SU-DHL-6 (cell line): ENCODE results near the gene ZDHHC17.

ENCODE experiments used
- H2AFZ ChIP-seq: fragments of 200-600 bp; sonication (generic); 2 replicates; pipeline ENCODE4 v1.6.1; 2014; ENCODE audit warnings: low read depth, mild to moderate bottlenecking, moderate library complexity, mixed read lengths, antibody characterized with exemption, low read length; ENCODE audit not compliant: severe bottlenecking
- H3F3A ChIP-seq: fragments of 200-600 bp; shearing (Covaris generic); 2 replicates; pipeline ENCODE4 v1.6.0; 2016; ENCODE audit warnings: antibody characterized with exemption, mild to moderate bottlenecking; ENCODE audit not compliant: insufficient read depth
- H3K27ac ChIP-seq: fragments of 200-600 bp; sonication (generic); 2 replicates; pipeline ENCODE4 v1.5.1; 2016; ENCODE audit warnings: low read depth, mild to moderate bottlenecking, low read length, moderate library complexity, mixed read lengths
- H3K27me3 ChIP-seq: fragments of 200-600 bp; sonication (generic), shearing (Covaris generic); 2 replicates; pipeline ENCODE4 v1.6.0; 2014; ENCODE audit warnings: mild to moderate bottlenecking, low read length
- H3K36me3 ChIP-seq: fragments of 200-600 bp; sonication (generic); 2 replicates; pipeline ENCODE4 v1.6.1; 2014; ENCODE audit warnings: mild to moderate bottlenecking, low read length, mixed read lengths
- H3K4me2 ChIP-seq: fragments of 300-600, 200-600 bp; shearing (Covaris generic), sonication (generic); 2 replicates; pipeline ENCODE4 v1.6.0; 2014; ENCODE audit warnings: low read length, low read depth, mild to moderate bottlenecking; ENCODE audit not compliant: poor library complexity, severe bottlenecking
- H3K4me3 ChIP-seq: fragments of 200-600 bp; sonication (generic); 2 replicates; pipeline ENCODE4 v1.5.1; 2014; ENCODE audit warnings: antibody characterized with exemption, low read length, mild to moderate bottlenecking, mixed read lengths; ENCODE audit not compliant: insufficient read depth, poor library complexity, severe bottlenecking
- H3K79me2 ChIP-seq: fragments of 200-600 bp; sonication (generic); 2 replicates; pipeline ENCODE4 v1.6.1; 2014; ENCODE audit warnings: mild to moderate bottlenecking, low read length, moderate library complexity; ENCODE audit not compliant: insufficient read depth
- H3K9ac ChIP-seq: fragments of 200-600 bp; sonication (generic); 2 replicates; pipeline ENCODE4 v1.7.0; 2014; ENCODE audit warnings: mild to moderate bottlenecking, low read length
- H3K9me2 ChIP-seq: fragments of 200-600 bp; sonication (generic); replicated peaks from 2 replicates; pipeline ENCODE4 v1.6.1; 2014; ENCODE audit warnings: low read length; ENCODE audit not compliant: insufficient read depth
- H3K9me3 ChIP-seq: fragments of 200-600 bp; sonication (generic); 2 replicates; pipeline ENCODE4 v1.6.1; 2014; ENCODE audit warnings: low read length, mixed read lengths; ENCODE audit not compliant: insufficient read depth
- H4K20me1 ChIP-seq: fragments of 200-600 bp; sonication (generic); 2 replicates; pipeline ENCODE4 v1.6.1; 2014; ENCODE audit warnings: low read depth, mild to moderate bottlenecking, antibody characterized with exemption, low read length, moderate library complexity, mixed read lengths
- EZH2phosphoT487 ChIP-seq: fragments of 200-600 bp; sonication (generic), shearing (Covaris generic); conservative IDR thresholded peaks from 2 replicates; pipeline ENCODE4 v1.6.1; 2018; ENCODE audit warnings: mild to moderate bottlenecking, antibody characterized with exemption, low read length, moderate library complexity, mixed read lengths
- TF ChIP-seq, protein P1 (sequence below): fragments of 200-600 bp; sonication (generic); IDR thresholded peaks from one replicate; pipeline ENCODE4 v1.5.1; 2017; ENCODE audit warnings: antibody characterized with exemption, mild to moderate bottlenecking, low read length, moderate library complexity; ENCODE audit not compliant: insufficient read depth, poor library complexity, severe bottlenecking

The ZDHHC17 gene

DNA sequence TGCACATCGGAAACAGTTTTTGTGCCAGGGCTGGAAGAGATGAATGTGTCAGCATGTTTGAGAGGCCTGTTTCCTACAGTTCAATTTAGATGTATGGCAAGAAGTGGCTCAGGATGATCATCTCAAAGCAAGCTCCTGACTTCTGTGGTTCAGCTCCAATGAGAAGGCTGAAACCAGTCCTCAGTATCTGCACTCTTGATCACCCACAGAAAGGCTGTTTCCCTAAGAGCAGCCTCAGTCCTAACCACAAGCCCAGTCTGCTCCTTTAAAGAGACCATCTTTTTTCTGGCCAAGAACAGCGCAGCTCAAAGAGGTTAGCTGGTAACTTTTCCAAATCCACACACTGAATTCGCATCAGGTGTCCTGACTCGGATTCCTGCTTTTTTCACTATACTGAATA, 95.7 kb downstream of the ZDHHC17 start:
- Histone ChIP-seq H3K9me3 (no peaks in the 10 kb centered on the region), H3K9ac (no peak overlapping the region), H3K4me3 (no peak overlapping the region), H3K4me2 (no peak overlapping the region), H3K27me3 (no peaks in the 10 kb centered on the region), H3K36me3 (no peaks in the 10 kb centered on the region), H4K20me1 (no peaks in the 10 kb centered on the region), H3K27ac (no peak overlapping the region), H3F3A (no peaks in the 10 kb centered on the region), H3K9me2 (no peaks in the 10 kb centered on the region), H3K79me2 (no peaks in the 10 kb centered on the region), H2AFZ (no peak overlapping the region)
- TF ChIP-seq, protein P1, sequence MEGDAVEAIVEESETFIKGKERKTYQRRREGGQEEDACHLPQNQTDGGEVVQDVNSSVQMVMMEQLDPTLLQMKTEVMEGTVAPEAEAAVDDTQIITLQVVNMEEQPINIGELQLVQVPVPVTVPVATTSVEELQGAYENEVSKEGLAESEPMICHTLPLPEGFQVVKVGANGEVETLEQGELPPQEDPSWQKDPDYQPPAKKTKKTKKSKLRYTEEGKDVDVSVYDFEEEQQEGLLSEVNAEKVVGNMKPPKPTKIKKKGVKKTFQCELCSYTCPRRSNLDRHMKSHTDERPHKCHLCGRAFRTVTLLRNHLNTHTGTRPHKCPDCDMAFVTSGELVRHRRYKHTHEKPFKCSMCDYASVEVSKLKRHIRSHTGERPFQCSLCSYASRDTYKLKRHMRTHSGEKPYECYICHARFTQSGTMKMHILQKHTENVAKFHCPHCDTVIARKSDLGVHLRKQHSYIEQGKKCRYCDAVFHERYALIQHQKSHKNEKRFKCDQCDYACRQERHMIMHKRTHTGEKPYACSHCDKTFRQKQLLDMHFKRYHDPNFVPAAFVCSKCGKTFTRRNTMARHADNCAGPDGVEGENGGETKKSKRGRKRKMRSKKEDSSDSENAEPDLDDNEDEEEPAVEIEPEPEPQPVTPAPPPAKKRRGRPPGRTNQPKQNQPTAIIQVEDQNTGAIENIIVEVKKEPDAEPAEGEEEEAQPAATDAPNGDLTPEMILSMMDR = no peak
- no peak for TF ChIP-seq EZH2phosphoT487

DNA sequence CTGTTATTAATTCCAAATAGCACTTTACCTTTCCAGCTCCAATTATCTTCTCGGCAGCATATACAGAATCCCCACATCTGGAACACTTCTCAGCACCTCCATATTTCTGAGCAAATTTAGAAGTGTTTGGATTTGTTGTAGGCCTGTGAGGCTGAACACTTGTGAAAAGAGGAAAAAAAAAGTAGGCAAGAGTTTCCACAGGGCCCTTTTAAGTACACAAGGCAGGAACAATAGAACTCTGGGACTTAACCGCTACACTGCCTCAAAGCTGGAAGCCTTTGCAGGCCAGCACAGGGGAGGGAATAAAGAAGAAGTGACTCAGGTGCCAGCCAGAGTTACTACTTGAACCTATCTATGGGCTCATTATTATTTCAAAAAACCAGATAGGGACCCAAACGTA, 96.3 kb downstream of the ZDHHC17 start:
- Histone ChIP-seq H2AFZ (no peak overlapping the region), H3K9ac (no peak overlapping the region)

GRCh38 chr12:76863005-76863670, 99.2 kb downstream of the ZDHHC17 start:
- Histone ChIP-seq H3K9ac (no peak overlapping the region), H3K9me2 (no peaks in the 10 kb centered on the region), H3K4me3 (no peak overlapping the region), H3K4me2 (no peak overlapping the region), H4K20me1 (no peaks in the 10 kb centered on the region), H3K36me3 (no peaks in the 10 kb centered on the region), H3K79me2 (no peaks in the 10 kb centered on the region), H2AFZ (no peak overlapping the region), H3K27me3 (no peaks in the 10 kb centered on the region), H3F3A (no peaks in the 10 kb centered on the region), H3K27ac (no peak overlapping the region), H3K9me3 (no peaks in the 10 kb centered on the region)
- TF ChIP-seq, protein P1 = no peak
- TF ChIP-seq EZH2phosphoT487 = no peak

More for the DNA sequence above, 96.3 kb downstream of the ZDHHC17 start:
- Histone ChIP-seq H3K79me2 (no peaks in the 10 kb centered on the region), H3K36me3 (no peaks in the 10 kb centered on the region), H3F3A (no peaks in the 10 kb centered on the region), H3K27ac (no peak overlapping the region), H4K20me1 (no peaks in the 10 kb centered on the region), H3K27me3 (no peaks in the 10 kb centered on the region), H3K4me3 (no peak overlapping the region), H3K4me2 (no peak overlapping the region), H3K9me2 (no peaks in the 10 kb centered on the region), H3K9me3 (no peaks in the 10 kb centered on the region)
- TF ChIP-seq, protein P1 = no peak
- TF ChIP-seq EZH2phosphoT487 = no peak
